Astrocyte of the cerebellum (primary cell): ENCODE measurements around the gene ERICH6B.
A peak's percentile ranks its signal among the peaks of the same experiment; 100 is the strongest.

ENCODE experiments used
- DNase-seq: peaks from one replicate; pipeline ENCODE4 v3.0.0-alpha.2; 2011; ENCODE audit warnings: low read depth
- H3K4me3 ChIP-seq: 2 replicates; pipeline ENCODE4 v1.5.1; 2011; ENCODE audit warnings: mild to moderate bottlenecking, low read depth, low read length, moderate library complexity
- in situ Hi-C: cut with HindIII; loops from 2 replicates; pipeline ENCODE4 v1.10.0; 2017; ENCODE audit warnings: low sequenced_read_pairs
- TF ChIP-seq, protein P1 (sequence below): IDR thresholded peaks from 2 replicates; pipeline ENCODE4 v1.5.1; 2012; ENCODE audit warnings: low read length, low read depth, moderate library complexity, mild to moderate bottlenecking; ENCODE audit errors: missing control alignments

Gene ERICH6B

DNA sequence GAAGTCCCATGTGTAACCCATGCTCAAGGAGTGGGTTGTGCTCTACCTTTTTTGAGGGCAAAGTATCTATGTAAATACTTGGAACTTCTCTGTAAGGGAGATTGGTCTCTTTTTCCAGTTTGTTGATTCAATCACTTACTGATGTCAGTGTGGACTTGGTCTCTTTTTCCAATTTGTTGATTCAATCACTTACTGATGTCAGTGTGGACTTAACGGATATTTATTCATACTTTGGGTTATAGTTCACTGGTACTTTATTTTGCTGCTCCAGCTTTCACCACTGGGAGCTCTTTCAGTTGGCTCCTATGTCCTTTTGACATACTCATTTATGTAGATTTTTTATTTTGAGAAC lies 114.4 kb downstream of the ERICH6B start:
- in situ Hi-C loops = no loop called here
- no peak for DNase-seq
- TF ChIP-seq, protein P1, sequence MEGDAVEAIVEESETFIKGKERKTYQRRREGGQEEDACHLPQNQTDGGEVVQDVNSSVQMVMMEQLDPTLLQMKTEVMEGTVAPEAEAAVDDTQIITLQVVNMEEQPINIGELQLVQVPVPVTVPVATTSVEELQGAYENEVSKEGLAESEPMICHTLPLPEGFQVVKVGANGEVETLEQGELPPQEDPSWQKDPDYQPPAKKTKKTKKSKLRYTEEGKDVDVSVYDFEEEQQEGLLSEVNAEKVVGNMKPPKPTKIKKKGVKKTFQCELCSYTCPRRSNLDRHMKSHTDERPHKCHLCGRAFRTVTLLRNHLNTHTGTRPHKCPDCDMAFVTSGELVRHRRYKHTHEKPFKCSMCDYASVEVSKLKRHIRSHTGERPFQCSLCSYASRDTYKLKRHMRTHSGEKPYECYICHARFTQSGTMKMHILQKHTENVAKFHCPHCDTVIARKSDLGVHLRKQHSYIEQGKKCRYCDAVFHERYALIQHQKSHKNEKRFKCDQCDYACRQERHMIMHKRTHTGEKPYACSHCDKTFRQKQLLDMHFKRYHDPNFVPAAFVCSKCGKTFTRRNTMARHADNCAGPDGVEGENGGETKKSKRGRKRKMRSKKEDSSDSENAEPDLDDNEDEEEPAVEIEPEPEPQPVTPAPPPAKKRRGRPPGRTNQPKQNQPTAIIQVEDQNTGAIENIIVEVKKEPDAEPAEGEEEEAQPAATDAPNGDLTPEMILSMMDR = no peak
- H3K4me3 ChIP-seq = no peak overlapping the region

DNA sequence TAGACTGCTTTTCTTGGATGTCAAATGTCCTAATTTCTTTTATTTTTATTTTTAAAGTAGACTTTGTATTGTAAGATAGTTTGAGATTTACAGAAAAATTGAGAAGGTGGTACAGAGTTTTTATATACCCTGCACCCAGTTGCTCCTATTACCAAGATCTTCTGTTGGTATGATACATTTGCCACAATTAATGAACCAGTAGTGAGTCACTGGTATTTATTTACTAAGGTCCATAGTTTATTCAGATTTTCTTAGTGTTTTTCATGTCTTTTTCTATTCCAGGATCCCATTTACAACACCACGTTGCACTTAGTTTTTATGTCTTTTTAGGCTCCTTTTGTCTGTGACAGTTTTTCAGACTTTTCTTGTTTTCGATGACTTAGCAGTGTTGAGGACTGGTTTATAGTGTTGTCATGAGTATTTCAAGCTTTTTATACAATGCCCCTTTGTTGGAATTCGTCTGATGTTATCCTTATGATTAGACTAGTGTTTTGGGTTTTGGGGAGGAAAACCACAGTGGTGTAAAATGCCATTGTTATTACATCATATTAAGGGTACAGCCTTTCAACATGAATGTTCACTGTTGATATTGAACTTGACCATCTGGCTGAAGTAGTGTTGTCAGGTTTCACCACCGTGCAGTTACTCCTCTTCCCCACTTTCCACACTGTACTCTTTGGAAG lies 114.9 kb downstream of the ERICH6B start:
- DNase-seq = peak; percentile 91
- TF ChIP-seq, protein P1 = no peak
- in situ Hi-C loops = no loop called here
- H3K4me3 ChIP-seq = no peak overlapping the region

DNA sequence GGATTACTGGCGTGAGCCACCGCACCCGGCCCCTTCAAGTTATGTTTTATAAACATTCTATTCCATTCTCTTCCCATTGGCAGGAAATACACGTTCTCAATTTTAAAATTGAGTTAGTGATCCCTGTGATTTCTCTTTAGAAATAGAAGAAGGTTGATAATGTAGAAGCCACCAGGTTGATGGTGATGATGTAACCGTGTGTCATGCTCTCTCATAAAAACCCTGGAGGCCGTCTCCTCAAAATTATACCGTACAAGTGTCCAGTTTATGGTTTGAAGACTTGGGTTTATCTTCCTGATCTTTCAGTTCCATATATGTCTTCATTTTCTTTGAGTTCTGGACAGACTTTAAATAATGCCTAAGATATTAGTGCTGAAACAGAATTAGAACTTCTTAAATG lies 118.6 kb downstream of the ERICH6B start:
- no peak for DNase-seq
- no peak overlapping the region for H3K4me3 ChIP-seq
- in situ Hi-C loops = no loop called here
- TF ChIP-seq, protein P1 = no peak

DNA sequence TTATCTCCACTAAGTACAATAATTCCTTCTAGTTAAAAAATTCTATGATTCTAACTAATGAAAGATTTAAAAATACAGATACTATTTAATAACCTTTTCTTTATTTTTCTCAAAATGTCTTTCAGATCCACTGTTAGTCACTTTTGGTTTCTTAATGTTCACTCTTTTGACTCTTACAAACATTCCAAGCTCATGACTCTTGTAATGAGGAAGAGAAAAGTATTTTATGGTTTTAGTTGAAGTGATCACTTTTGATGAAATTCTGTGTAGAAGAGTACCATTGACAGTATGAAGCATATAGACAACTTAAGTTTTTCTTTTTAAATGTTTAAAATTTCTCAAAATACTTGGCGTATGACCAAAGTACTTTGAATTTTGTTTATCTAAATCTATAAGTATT lies 123.0 kb downstream of the ERICH6B start:
- in situ Hi-C loops = loop anchor here (5.0 kb wide), 1 partner anchor 85 kb away; no protein-coding TSS in a partner anchor
- H3K4me3 ChIP-seq = no peak overlapping the region
- DNase-seq = peak; percentile 42
- TF ChIP-seq, protein P1 = no peak
